GM21528 (cell line): ENCODE results near the gene LPCAT3.
"Not testable (repeated sequence)": the region's sequence is repeated elsewhere in the genome, so short reads cannot be mapped to it uniquely, and the experiment has no call there.

Experiments
- ATAC-seq: cut with Tn5 transposase; IDR thresholded peaks from one replicate; pipeline ENCODE4 v1.9.1; 2021; ENCODE audit warnings: mild to moderate bottlenecking, moderate library complexity; ENCODE audit not compliant: unreplicated experiment, low FRiP score

The LPCAT3 gene

DNA sequence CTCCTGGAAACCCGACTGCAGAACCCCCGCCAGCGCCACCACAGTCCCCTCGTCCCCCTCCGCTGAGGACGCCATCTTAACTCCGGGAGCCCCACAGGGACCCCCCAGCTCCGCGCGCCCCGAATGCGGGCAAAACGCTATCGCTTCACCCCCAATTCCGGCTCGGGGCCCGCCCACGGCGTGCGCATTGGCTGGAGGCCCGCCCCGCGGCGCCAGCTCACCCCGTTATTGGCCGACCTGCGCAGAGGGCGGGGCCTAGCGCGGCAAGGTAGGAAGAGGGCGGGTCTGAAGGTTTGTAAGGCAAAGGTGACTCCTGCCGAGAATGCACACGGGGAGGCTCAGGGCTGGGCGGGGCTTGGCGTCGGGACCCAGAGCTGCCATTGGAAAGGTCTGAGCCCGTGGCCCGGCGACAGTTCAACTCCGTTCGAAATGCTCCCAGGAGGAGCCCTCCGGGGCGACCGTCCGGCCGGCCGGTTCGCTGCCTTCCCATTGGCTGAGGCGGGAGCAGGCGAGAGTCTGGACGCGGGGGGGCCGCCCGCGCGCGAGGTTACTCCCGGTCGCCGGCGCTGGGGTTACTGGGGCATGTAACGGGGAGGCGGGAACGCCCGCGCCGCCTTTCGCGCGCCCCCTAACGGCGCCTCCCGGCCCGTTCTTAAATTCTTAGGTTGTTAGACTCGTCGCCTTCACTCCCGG is at the start of gene LPCAT3:
TSS of gene LPCAT3 (minus strand) at position 127 of the 693 bp plus-strand sequence. CDS start at position 75, 52 bp downstream.
- peak; percentile 93 for ATAC-seq

DNA sequence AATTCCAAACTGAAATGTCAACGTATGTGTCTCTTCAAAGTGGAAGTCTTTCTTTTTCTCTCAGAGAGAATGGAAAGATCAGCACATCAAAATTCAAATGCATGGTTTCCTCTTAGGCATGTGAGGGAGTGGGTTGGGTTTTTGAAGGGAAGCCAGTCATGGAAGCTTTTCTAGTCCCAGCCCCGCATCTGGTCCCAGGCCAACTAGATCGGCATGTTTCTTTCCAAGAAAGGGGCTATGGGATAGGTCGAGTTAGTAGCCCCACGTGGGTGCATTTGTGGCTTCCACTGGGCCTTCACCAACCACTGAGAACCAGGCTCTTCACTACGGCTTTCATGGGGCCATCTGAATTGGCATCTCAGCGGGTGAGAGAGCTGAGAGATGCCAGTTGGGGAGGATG is 48.8 kb upstream of the LPCAT3 start:
- no peak for ATAC-seq

DNA sequence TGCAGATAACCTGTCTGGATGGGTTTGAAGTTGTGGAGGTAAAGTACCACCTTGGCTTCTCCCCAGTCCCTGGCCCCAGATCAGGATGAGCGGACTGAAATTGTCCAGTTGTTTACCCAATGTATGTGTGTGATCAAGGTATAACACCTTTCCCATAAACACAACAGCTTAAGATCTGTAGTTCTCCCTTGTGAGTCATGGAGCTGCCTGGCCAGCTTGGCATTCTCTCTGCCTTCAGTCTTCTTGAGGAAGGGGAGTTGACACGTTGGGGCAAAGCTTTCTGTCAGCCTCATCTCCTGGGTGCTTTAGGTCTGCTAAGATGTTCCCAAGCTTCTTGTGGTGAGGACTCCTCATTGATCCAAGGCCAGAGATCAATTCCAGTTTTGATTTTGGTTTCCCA is 48.3 kb upstream of the LPCAT3 start:
- no peak for ATAC-seq

DNA sequence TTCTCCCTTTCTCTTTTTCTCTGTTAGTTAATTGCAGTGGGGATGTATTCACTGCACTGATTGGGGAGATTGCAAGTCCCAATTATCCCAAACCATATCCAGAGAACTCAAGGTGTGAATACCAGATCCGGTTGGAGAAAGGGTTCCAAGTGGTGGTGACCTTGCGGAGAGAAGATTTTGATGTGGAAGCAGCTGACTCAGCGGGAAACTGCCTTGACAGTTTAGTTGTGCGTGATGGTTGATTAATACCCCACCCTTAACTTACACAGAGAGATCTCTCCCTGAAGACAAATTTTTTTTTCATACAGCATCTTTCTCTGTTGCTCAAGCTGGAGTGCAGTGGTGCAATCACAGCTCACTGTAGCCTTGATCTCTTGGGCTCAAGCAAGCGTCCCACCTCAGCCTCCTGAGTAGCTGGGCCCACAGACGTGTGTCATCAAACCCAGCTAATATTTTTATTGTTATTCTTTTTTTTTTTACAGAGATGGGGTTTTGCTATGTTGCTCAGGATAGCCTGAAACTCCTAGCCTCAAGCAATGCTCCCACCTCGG is 46.9 kb upstream of the LPCAT3 start:
- ATAC-seq = no peak

DNA sequence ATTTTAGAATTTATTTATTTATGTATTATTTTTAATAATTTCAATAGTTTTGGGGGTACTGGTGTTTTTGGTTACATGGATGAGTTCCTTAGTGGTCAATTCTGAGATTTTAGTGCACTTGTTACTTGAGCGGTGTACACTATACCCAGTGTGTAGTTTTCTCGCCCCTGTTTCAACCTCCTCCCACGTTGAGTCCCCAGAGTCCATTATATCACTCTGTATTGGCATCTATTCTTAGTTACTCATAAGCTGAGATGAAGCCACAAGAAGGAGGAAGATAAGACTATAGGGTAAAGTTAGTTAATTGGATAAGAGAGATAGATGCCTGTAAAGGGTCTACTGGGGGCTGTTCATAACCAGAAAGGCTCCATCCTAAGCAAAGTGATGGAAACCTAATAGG is 46.2 kb upstream of the LPCAT3 start:
- ATAC-seq = no peak

DNA sequence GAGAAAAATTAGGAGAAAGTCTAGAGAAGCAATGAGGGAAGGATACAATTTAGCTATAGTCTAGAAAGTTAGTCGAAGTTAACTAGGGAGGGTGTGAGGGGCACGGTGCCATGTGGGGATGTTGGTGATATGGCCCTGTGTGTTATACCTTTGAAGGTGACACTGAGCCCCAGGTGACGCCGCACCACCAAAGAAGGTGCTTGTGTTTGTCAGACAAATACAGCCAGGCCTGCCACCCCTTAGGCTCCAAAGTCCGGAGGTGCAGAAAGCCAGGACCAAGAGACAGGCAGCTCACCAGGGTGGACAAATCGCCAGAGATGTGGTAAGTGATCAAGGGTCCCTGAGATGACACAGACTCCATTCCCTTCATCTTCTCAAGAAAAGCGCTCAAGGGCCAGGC is 43.3 kb upstream of the LPCAT3 start:
- ATAC-seq = no peak

DNA sequence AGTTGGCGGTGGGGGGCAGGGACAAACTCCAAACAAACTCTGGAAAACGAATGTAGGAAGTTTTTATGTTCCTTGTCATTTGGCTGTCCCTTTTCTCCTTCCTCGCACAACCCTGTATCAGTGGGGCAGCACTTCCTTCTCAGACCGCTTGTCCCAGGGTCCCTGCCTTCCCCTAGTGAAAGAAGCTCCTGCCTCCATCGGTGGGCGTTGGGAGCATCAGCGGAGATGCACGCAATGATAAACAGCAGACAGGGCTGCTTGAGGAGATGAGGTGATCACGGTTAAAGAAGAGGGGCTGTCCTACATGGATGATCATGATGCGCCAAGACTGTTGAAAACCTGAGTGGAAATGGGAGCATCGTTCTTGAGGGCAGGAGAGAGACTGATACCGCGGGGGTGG is 42.9 kb upstream of the LPCAT3 start:
- no peak for ATAC-seq

- no peak for ATAC-seq
Observed at GRCh38 chr12:7060353-7060954, 42.2 kb upstream of the LPCAT3 start, which contains the start of gene C1S. C1S (plus strand) TSS chr12:7060718; CDS start chr12:7061913, 1,195 bp downstream.

GRCh38 chr12:7059780-7060179 is 41.5 kb upstream of the LPCAT3 start:
- ATAC-seq = no peak

DNA sequence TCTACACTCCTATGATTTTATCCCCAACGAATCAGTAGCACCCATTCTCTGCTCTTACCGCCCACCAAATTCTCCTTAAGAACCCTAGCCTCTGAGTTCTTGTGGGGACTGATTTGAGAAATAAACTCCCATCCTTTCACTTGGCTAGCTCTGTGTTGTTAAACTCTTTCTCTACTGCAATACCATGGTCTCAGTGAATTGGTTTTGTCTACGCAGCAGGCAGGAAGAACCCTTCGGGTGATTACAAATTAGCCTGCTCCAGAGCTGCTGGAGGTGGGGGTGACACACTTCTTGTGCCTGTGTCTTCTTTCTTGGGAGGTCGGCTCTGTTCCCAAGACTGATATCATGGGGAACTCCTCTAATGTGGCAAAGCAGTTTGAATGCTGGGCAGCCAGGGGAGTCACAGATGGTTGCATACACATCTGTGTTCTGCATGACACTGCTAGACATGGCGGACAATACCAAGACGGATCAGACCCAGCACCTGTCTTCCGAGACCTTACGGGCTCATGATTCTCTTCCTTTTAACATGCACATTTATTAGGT is 40.6 kb upstream of the LPCAT3 start:
- no peak for ATAC-seq

- no peak for ATAC-seq
Observed at GRCh38 chr12:7058163-7058845, 40.0 kb upstream of the LPCAT3 start.

DNA sequence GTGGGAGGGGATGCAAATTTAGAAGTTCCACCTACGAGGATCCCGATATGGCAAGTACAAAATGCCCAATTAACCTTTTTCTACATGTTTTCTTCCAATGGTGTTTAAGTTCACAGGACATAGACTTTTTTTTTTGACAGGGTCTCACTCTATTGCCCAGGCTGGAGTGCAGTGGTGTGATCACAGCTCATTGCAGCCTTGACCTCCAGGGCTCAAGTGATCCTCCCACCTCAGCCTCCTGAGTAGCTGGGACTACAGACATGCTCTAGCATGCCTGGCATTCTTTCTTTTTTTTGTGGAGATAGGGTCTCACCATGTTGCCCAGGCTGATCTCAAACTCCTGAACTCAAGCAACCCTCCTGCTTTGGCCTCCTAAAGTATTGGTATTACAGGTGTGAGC is 37.5 kb upstream of the LPCAT3 start:
- not testable (repeated sequence) for ATAC-seq

- no peak for ATAC-seq
Observed at GRCh38 chr12:7054925-7055324, 36.6 kb upstream of the LPCAT3 start.

DNA sequence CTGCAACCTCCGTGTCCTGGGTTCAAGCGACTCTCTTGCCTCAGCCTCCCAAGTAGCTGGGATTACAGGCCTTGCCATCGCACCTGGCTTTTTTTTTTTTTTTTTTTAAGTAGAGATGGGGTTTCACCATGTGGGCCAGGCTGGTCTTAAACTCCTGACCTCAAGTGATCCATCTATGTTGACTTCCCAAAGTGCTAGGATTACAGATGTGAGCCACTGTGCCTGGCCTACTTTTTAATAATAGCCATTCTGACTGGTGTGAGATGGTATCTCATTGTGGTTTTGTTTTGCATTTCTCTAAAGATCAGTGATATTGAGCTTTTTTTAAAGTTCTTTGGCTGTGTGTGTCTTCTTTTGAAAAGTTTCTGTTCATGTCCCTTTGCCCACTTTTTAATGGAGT is 31.7 kb upstream of the LPCAT3 start:
- ATAC-seq = not testable (repeated sequence)

GRCh38 chr12:7049445-7049951 is 31.2 kb upstream of the LPCAT3 start:
- not testable (repeated sequence) for ATAC-seq

- ATAC-seq = no peak
Observed at GRCh38 chr12:7047306-7047705, 29.0 kb upstream of the LPCAT3 start.

GRCh38 chr12:7046383-7047105 is 28.3 kb upstream of the LPCAT3 start:
- ATAC-seq = no peak

GRCh38 chr12:7045913-7046312 is 27.6 kb upstream of the LPCAT3 start:
- no peak for ATAC-seq

DNA sequence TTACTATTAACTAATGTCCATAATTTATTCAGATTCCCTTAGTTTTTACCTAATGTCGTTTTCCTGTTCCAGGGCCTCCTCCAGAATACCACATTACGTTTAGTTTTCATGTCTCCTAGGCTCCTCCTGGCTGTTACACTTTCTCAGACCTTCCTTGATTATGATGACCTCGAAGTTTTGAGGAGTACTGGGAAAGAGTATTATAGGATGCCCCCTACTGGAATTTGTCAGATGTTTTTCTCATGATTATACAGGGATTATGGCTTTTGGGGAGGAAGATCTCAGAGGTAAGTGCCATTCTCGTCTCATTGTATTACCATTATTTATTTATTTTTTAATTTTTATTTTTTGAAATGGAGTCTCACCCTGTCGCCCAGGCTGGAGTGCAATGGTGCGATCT is 24.6 kb upstream of the LPCAT3 start:
- no peak for ATAC-seq

- no peak for ATAC-seq
Observed at GRCh38 chr12:7039403-7039802, 21.1 kb upstream of the LPCAT3 start.
